GM12864 (cell line): ENCODE data around the gene SAP30BP.

Source experiments
- DNase-seq: peaks from one replicate; pipeline ENCODE4 v3.0.0-alpha.2; 2011; ENCODE audit warnings: low read depth
- H3K4me3 ChIP-seq: 2 replicates; pipeline ENCODE4 v1.5.1; 2011; ENCODE audit warnings: mild to moderate bottlenecking, low read depth, low read length, control low read depth
- CTCF ChIP-seq: IDR thresholded peaks from 2 replicates; pipeline ENCODE4 v1.5.1; 2011; ENCODE audit warnings: low read depth, mild to moderate bottlenecking, moderate library complexity, low read length, control low read depth, inconsistent platforms; ENCODE audit errors: missing control alignments

The SAP30BP gene

GRCh38 chr17:75755990-75756389, 88.9 kb downstream of the SAP30BP start:
- no peak for DNase-seq
- no peak for TF ChIP-seq CTCF
- H3K4me3 ChIP-seq, result no peak overlapping the region

- H3K4me3 ChIP-seq, result no peak overlapping the region
- no peak for TF ChIP-seq CTCF
- DNase-seq, result no peak
These were observed 89.4 kb downstream of the SAP30BP start for GRCh38 chr17:75756451-75757085.

GRCh38 chr17:75757086-75757681, 90.0 kb downstream of the SAP30BP start:
- no peak for TF ChIP-seq CTCF
- no peak overlapping the region for H3K4me3 ChIP-seq
- DNase-seq, result no peak
